Activated naive CD4-positive, alpha-beta T cell treated with anti-CD3 and anti-CD28 coated beads, Interleukin-2, amount 50 U/mL, for 24 hours (primary cell): ENCODE data around the gene HNRNPU.

Experiments
- H3K27ac Mint-ChIP-seq: one replicate; pipeline ENCODE4 v1.8.0; 2021; ENCODE audit warnings: mild to moderate bottlenecking, mixed read lengths
- H3K27me3 Mint-ChIP-seq: one replicate; pipeline ENCODE4 v1.8.0; 2021; ENCODE audit warnings: mixed read lengths
- H3K36me3 Mint-ChIP-seq: one replicate; pipeline ENCODE4 v1.8.0; 2021; ENCODE audit warnings: mixed read lengths
- H3K4me1 Mint-ChIP-seq: one replicate; pipeline ENCODE4 v1.8.0; 2021; ENCODE audit warnings: mixed read lengths
- H3K4me3 Mint-ChIP-seq: one replicate; pipeline ENCODE4 v1.8.0; 2021; ENCODE audit warnings: mild to moderate bottlenecking, mixed read lengths
- H3K9me3 Mint-ChIP-seq: one replicate; pipeline ENCODE4 v1.8.0; 2021; ENCODE audit warnings: mixed read lengths

HNRNPU gene

GRCh38 chr1:244851546-244852231 lies 12.7 kb downstream of the HNRNPU start:
- H3K36me3 Mint-ChIP-seq: peaks cover 49% of the 10 kb centered on the region
- peaks cover 89% of the 10 kb centered on the region for H3K4me1 Mint-ChIP-seq
- H3K27me3 Mint-ChIP-seq: no peaks in the 10 kb centered on the region
- no peaks in the 10 kb centered on the region for H3K9me3 Mint-ChIP-seq
- H3K27ac Mint-ChIP-seq: peak overlapping the region; percentile 17
- no peak overlapping the region for H3K4me3 Mint-ChIP-seq

- Mint-ChIP-seq H3K36me3 (peaks cover 45% of the 10 kb centered on the region), H3K27me3 (no peaks in the 10 kb centered on the region), H3K27ac (peak overlapping the region; percentile 23), H3K4me1 (peaks cover 87% of the 10 kb centered on the region), H3K9me3 (no peaks in the 10 kb centered on the region), H3K4me3 (peak overlapping the region; percentile 16)
Measured at GRCh38 chr1:244850896-244851295, 13.4 kb downstream of the HNRNPU start.

- Mint-ChIP-seq H3K27ac (peak overlapping the region; percentile 46), H3K4me3 (peak overlapping the region; percentile 26), H3K36me3 (peaks cover 43% of the 10 kb centered on the region), H3K9me3 (no peaks in the 10 kb centered on the region), H3K27me3 (no peaks in the 10 kb centered on the region), H3K4me1 (peaks cover 87% of the 10 kb centered on the region)
Measured at GRCh38 chr1:244850099-244850852, 14.1 kb downstream of the HNRNPU start.

- Mint-ChIP-seq H3K27me3 (no peaks in the 10 kb centered on the region), H3K36me3 (peaks cover 38% of the 10 kb centered on the region), H3K9me3 (no peaks in the 10 kb centered on the region), H3K4me1 (peaks cover 83% of the 10 kb centered on the region), H3K4me3 (no peak overlapping the region), H3K27ac (no peak overlapping the region)
Measured at GRCh38 chr1:244849189-244849866, 15.0 kb downstream of the HNRNPU start.

GRCh38 chr1:244846653-244847052 lies 17.7 kb downstream of the HNRNPU start:
- no peak overlapping the region for H3K27ac Mint-ChIP-seq
- H3K36me3 Mint-ChIP-seq: peaks cover 26% of the 10 kb centered on the region
- H3K4me3 Mint-ChIP-seq: no peak overlapping the region
- H3K9me3 Mint-ChIP-seq: no peaks in the 10 kb centered on the region
- peaks cover 81% of the 10 kb centered on the region for H3K4me1 Mint-ChIP-seq
- no peaks in the 10 kb centered on the region for H3K27me3 Mint-ChIP-seq

GRCh38 chr1:244844155-244845121 lies 19.9 kb downstream of the HNRNPU start:
- Mint-ChIP-seq H3K36me3 (peaks cover 23% of the 10 kb centered on the region), H3K4me1 (peaks cover 80% of the 10 kb centered on the region), H3K27me3 (no peaks in the 10 kb centered on the region), H3K27ac (peak overlapping the region; percentile 12), H3K4me3 (no peak overlapping the region), H3K9me3 (no peaks in the 10 kb centered on the region)

GRCh38 chr1:244843148-244843978 lies 21.0 kb downstream of the HNRNPU start:
- H3K27me3 Mint-ChIP-seq: no peaks in the 10 kb centered on the region
- H3K27ac Mint-ChIP-seq: no peak overlapping the region
- no peak overlapping the region for H3K4me3 Mint-ChIP-seq
- H3K4me1 Mint-ChIP-seq: peaks cover 80% of the 10 kb centered on the region
- H3K36me3 Mint-ChIP-seq: peaks cover 22% of the 10 kb centered on the region
- no peaks in the 10 kb centered on the region for H3K9me3 Mint-ChIP-seq

- Mint-ChIP-seq H3K4me3 (no peak overlapping the region), H3K27ac (peak overlapping the region; percentile 38), H3K4me1 (peaks cover 85% of the 10 kb centered on the region), H3K9me3 (no peaks in the 10 kb centered on the region), H3K36me3 (peaks cover 27% of the 10 kb centered on the region), H3K27me3 (no peaks in the 10 kb centered on the region)
Measured at GRCh38 chr1:244841273-244841927, 22.9 kb downstream of the HNRNPU start.

GRCh38 chr1:244840219-244840794 lies 24.0 kb downstream of the HNRNPU start:
- H3K4me3 Mint-ChIP-seq: no peak overlapping the region
- H3K4me1 Mint-ChIP-seq: peaks cover 79% of the 10 kb centered on the region

GRCh38 chr1:244839656-244840055 lies 24.7 kb downstream of the HNRNPU start:
- Mint-ChIP-seq H3K27me3 (no peaks in the 10 kb centered on the region), H3K9me3 (no peaks in the 10 kb centered on the region), H3K4me3 (peak overlapping the region; percentile 31), H3K4me1 (peaks cover 73% of the 10 kb centered on the region), H3K36me3 (peaks cover 24% of the 10 kb centered on the region), H3K27ac (no peak overlapping the region)

More at GRCh38 chr1:244840219-244840794, 24.0 kb downstream of the HNRNPU start:
- peaks cover 25% of the 10 kb centered on the region for H3K36me3 Mint-ChIP-seq
- H3K9me3 Mint-ChIP-seq: no peaks in the 10 kb centered on the region
- peak overlapping the region; percentile 38 for H3K27ac Mint-ChIP-seq
- H3K27me3 Mint-ChIP-seq: no peaks in the 10 kb centered on the region

- peak overlapping the region; percentile 33 for H3K27ac Mint-ChIP-seq
- no peaks in the 10 kb centered on the region for H3K27me3 Mint-ChIP-seq
- peaks cover 66% of the 10 kb centered on the region for H3K4me1 Mint-ChIP-seq
- no peaks in the 10 kb centered on the region for H3K9me3 Mint-ChIP-seq
- peaks cover 24% of the 10 kb centered on the region for H3K36me3 Mint-ChIP-seq
- H3K4me3 Mint-ChIP-seq: peak overlapping the region; percentile 96
Measured at GRCh38 chr1:244837597-244838258, 26.6 kb downstream of the HNRNPU start.

GRCh38 chr1:244836584-244836983 lies 27.8 kb downstream of the HNRNPU start:
- Mint-ChIP-seq H3K27me3 (no peaks in the 10 kb centered on the region), H3K36me3 (peaks cover 22% of the 10 kb centered on the region), H3K4me3 (peak overlapping the region; percentile 96), H3K9me3 (no peaks in the 10 kb centered on the region), H3K4me1 (peaks cover 57% of the 10 kb centered on the region), H3K27ac (peak overlapping the region; percentile 99)

- H3K36me3 Mint-ChIP-seq: peaks cover 22% of the 10 kb centered on the region
- H3K4me1 Mint-ChIP-seq: peaks cover 52% of the 10 kb centered on the region
- H3K9me3 Mint-ChIP-seq: no peaks in the 10 kb centered on the region
- H3K27ac Mint-ChIP-seq: peak overlapping the region; percentile 99
- no peaks in the 10 kb centered on the region for H3K27me3 Mint-ChIP-seq
- peak overlapping the region; percentile 96 for H3K4me3 Mint-ChIP-seq
Measured at GRCh38 chr1:244836135-244836521, 28.2 kb downstream of the HNRNPU start.
